BJ (cell line): Measurements from ENCODE around the gene GABRB3. TPM values are rescaled to one million over a fixed set of nuclear protein-coding genes. Genes with fewer than 3 reads are reported as not detected.

ENCODE experiments used
- CTCF ChIA-PET: fragments of 350-600 bp; formaldehyde crosslinking; extraction: SDS; loops from one replicate; lab custom pipeline; 2021; ENCODE audit warnings: antibody characterized with exemption, inconsistent platforms; lab: Yijun Ruan, JAX
- POLR2A ChIA-PET: fragments of 300-600 bp; sonication (Branson Sonifier 250); formaldehyde crosslinking; extraction: SDS; loops from one replicate; lab custom pipeline; 2021; ENCODE audit warnings: antibody characterized with exemption; lab: Charles Lee
- DNase-seq: peaks from one replicate; pipeline ENCODE4 v3.0.0-alpha.2; 2011; ENCODE audit warnings: low read depth
- H3K27me3 ChIP-seq: 2 replicates; pipeline ENCODE4 v1.6.0; 2011; ENCODE audit warnings: low read length; ENCODE audit not compliant: control insufficient read depth, insufficient read depth
- H3K36me3 ChIP-seq: 2 replicates; pipeline ENCODE4 v1.5.1; 2011; ENCODE audit warnings: low read length; ENCODE audit not compliant: control insufficient read depth, insufficient read depth
- H3K4me3 ChIP-seq: 2 replicates; pipeline ENCODE4 v1.5.1; 2011; ENCODE audit warnings: low read depth, mild to moderate bottlenecking, control low read depth, low read length
- CTCF ChIP-seq: IDR thresholded peaks from 2 replicates; pipeline ENCODE4 v1.5.1; 2011; ENCODE audit warnings: low read depth, mild to moderate bottlenecking, control low read depth, inconsistent platforms, low read length, moderate library complexity; ENCODE audit not compliant: insufficient read depth
- polyA plus RNA-seq: library from polyadenylated mRNA; depleted of rRNA; stranded (reverse); fragments of >200 nt; gene quantifications from 2 replicates; pipeline ENCODE4 v1.2.3, GENCODE V29; 2011

Gene GABRB3
- polyA plus RNA-seq, 1 experiment = 2.3 TPM

GRCh38 chr15:26621816-26622215, 151.1 kb downstream of the GABRB3 start:
- no peak for DNase-seq
- TF ChIP-seq CTCF = no peak
- ChIA-PET CTCF (no interaction called here), POLR2A (no interaction called here)
- Histone ChIP-seq H3K27me3 (no peaks in the 10 kb centered on the region), H3K36me3 (no peaks in the 10 kb centered on the region), H3K4me3 (no peak overlapping the region)

GRCh38 chr15:26620528-26621458, 152.1 kb downstream of the GABRB3 start:
- POLR2A ChIA-PET = interaction anchor here (0.6 kb wide), 1 partner anchor 681 kb away, joined by 3 read pairs; no protein-coding TSS in a partner anchor
- no peaks in the 10 kb centered on the region for H3K27me3 ChIP-seq
- H3K36me3 ChIP-seq = no peaks in the 10 kb centered on the region
- no peak for DNase-seq
- CTCF ChIA-PET = no interaction called here
- H3K4me3 ChIP-seq = no peak overlapping the region
- no peak for TF ChIP-seq CTCF

- Histone ChIP-seq H3K4me3 (no peak overlapping the region), H3K27me3 (no peaks in the 10 kb centered on the region), H3K36me3 (no peaks in the 10 kb centered on the region)
- POLR2A ChIA-PET = no interaction called here
- DNase-seq = no peak
- CTCF ChIA-PET = no interaction called here
- no peak for TF ChIP-seq CTCF
Observed at GRCh38 chr15:26615927-26616302, 157.0 kb downstream of the GABRB3 start.

- no peak for DNase-seq
- ChIA-PET CTCF (no interaction called here), POLR2A (no interaction called here)
- H3K27me3 ChIP-seq = no peaks in the 10 kb centered on the region
- no peak overlapping the region for H3K4me3 ChIP-seq
- no peak for TF ChIP-seq CTCF
- no peaks in the 10 kb centered on the region for H3K36me3 ChIP-seq
Observed at GRCh38 chr15:26615188-26615926, 157.5 kb downstream of the GABRB3 start.

GRCh38 chr15:26614734-26615133, 158.1 kb downstream of the GABRB3 start:
- H3K4me3 ChIP-seq = no peak overlapping the region
- TF ChIP-seq CTCF = no peak
- no peaks in the 10 kb centered on the region for H3K36me3 ChIP-seq
- POLR2A ChIA-PET = no interaction called here
- no peaks in the 10 kb centered on the region for H3K27me3 ChIP-seq
- CTCF ChIA-PET = no interaction called here
- no peak for DNase-seq
